K562 (cell line): Measurements from ENCODE around the gene PRKAR1A. TPM values are rescaled to one million over a fixed set of nuclear protein-coding genes. Genes with fewer than 3 reads are reported as not detected.

Experiments used
- ARID2 ChIP-seq: fragments of 450-650 bp; IDR thresholded peaks from 2 replicates; pipeline ENCODE4 v1.6.1; 2017; ENCODE audit warnings: antibody characterized with exemption, mild to moderate bottlenecking
- CREB3 ChIP-seq: fragments of 450-650 bp; conservative IDR thresholded peaks from 2 replicates; pipeline ENCODE4 v1.6.1; 2016; ENCODE audit warnings: missing genetic modification characterization, low read depth, mild to moderate bottlenecking, missing compliant biosample characterization, moderate library complexity
- CREB3L1 ChIP-seq: fragments of 450-650 bp; IDR thresholded peaks from 2 replicates; pipeline ENCODE4 v1.6.1; 2014; ENCODE audit warnings: low read depth, mild to moderate bottlenecking, moderate library complexity, borderline replicate concordance
- ELF4 ChIP-seq: fragments of 450-650 bp; formaldehyde crosslinking; IDR thresholded peaks from 2 replicates; pipeline ENCODE4 v1.4.0; 2022; ENCODE audit warnings: missing genetic modification characterization
- ETS2 ChIP-seq: IDR thresholded peaks from 2 replicates; pipeline ENCODE4 v1.6.1; 2016; ENCODE audit warnings: borderline replicate concordance, missing genetic modification characterization, mild to moderate bottlenecking, moderate library complexity, missing compliant biosample characterization; ENCODE audit not compliant: poor library complexity, severe bottlenecking
- FOXJ2 ChIP-seq: fragments of 200-800 bp; sonication (Bioruptor generic); IDR thresholded peaks from 2 replicates; pipeline ENCODE4 v1.6.1; 2016; ENCODE audit warnings: missing genetic modification characterization, missing compliant biosample characterization
- HDAC1 ChIP-seq, 2 experiments: fragments of 450-650 bp; IDR thresholded peaks; 2 replicates each; pipeline ENCODE4 v1.6.1; 2016 to 2017; ENCODE audit warnings: inconsistent platforms in 1 of 2, mild to moderate bottlenecking in 1 of 2, moderate library complexity in 1 of 2
- HDGF ChIP-seq: fragments of 450-650 bp; IDR thresholded peaks from 2 replicates; pipeline ENCODE4 v1.6.1; 2016
- JUNB ChIP-seq: fragments of 450-650 bp; formaldehyde crosslinking; conservative IDR thresholded peaks from 2 replicates; pipeline ENCODE4 v1.4.0; 2020; ENCODE audit warnings: mild to moderate bottlenecking
- MCM5 ChIP-seq: fragments of 450-650 bp; IDR thresholded peaks from 2 replicates; pipeline ENCODE4 v1.6.1; 2016; ENCODE audit warnings: low read depth
- PRDM10 ChIP-seq: fragments of 450-650 bp; IDR thresholded peaks from 2 replicates; pipeline ENCODE4 v1.6.1; 2018; ENCODE audit not compliant: partially characterized antibody
- SIRT6 ChIP-seq: IDR thresholded peaks from one replicate; pipeline ENCODE4 v1.6.1; 2012; ENCODE audit warnings: low read depth, mild to moderate bottlenecking, control low read depth, inconsistent platforms, low read length, moderate library complexity
- THRAP3 ChIP-seq: fragments of 450-650 bp; IDR thresholded peaks from 2 replicates; pipeline ENCODE4 v1.6.1; 2016; ENCODE audit warnings: mild to moderate bottlenecking, inconsistent platforms, borderline replicate concordance
- TOE1 ChIP-seq, 2 experiments: fragments of 450-650 bp in 1 of 2; sonication (generic) in 1 of 2; formaldehyde crosslinking in 1 of 2; IDR thresholded peaks; 2 replicates each; pipeline versions ENCODE4 v1.7.1 to v1.8.0; 2016 to 2022; ENCODE audit warnings: borderline replicate concordance in 2 of 2, mild to moderate bottlenecking in 2 of 2, antibody characterized with exemption in 1 of 2, inconsistent platforms in 1 of 2, low read depth in 1 of 2, missing genetic modification reagents in 1 of 2, moderate library complexity in 1 of 2
- TSC22D4 ChIP-seq: fragments of 450-650 bp; IDR thresholded peaks from 2 replicates; pipeline ENCODE4 v1.6.1; 2016; ENCODE audit warnings: missing genetic modification characterization, missing biosample characterization, control low read depth
- ZNF23 ChIP-seq: fragments of 250-450 bp; sonication (Bioruptor Pico); IDR thresholded peaks from 2 replicates; pipeline ENCODE4 v1.4.0; 2020; ENCODE audit warnings: mild to moderate bottlenecking
- ZNF75A ChIP-seq: fragments of 450-650 bp; formaldehyde crosslinking; IDR thresholded peaks from 2 replicates; pipeline ENCODE4 v1.4.0; 2020; ENCODE audit warnings: mild to moderate bottlenecking
- polyA plus RNA-seq, 8 experiments: library from polyadenylated mRNA; depleted of rRNA in 4 of 8; stranded (reverse) in 5 of 8; unstranded in 3 of 8; fragments of >200 nt; fragmentation: Nextera tagmentation in 2 of 8; fragmentation: Illumina TruSeq in 1 of 8; extraction: Ambion mirVana in 2 of 8; extraction: Trizol in 1 of 8; gene quantifications; 2 replicates each; pipeline versions ENCODE4 v1.2.1 to v1.2.3, GENCODE V29; 2011 to 2014; ENCODE audit warnings: inconsistent platforms in 1 of 8, missing spikeins in 1 of 8
- total RNA-seq, 7 experiments: library from RNA; depleted of rRNA in 6 of 7; stranded (reverse); fragments of >200 nt in 6 of 7; fragmentation: Illumina TruSeq in 2 of 7; extraction: Trizol in 2 of 7; gene quantifications; 2 replicates each; pipeline versions ENCODE4 v1.2.1 to v1.2.3, GENCODE V29; 2011 to 2021; ENCODE audit warnings: low replicate concordance in 1 of 7
- TF ChIP-seq, protein P1 (sequence below): sonication (generic); formaldehyde crosslinking; IDR thresholded peaks from 2 replicates; pipeline ENCODE4 v1.5.0; 2020; ENCODE audit warnings: missing genetic modification reagents
- TF ChIP-seq, protein P2 (sequence below): fragments of 450-650 bp; IDR thresholded peaks from 2 replicates; pipeline ENCODE4 v1.6.1; 2018; ENCODE audit warnings: mild to moderate bottlenecking, low read depth; ENCODE audit not compliant: partially characterized antibody

Gene PRKAR1A
- total and polyA plus RNA-seq, 9 of the 15 experiments (the other 6 are each of a cell fraction or from before 2014, with no cell fraction given): 15.0 to 95.6 (median 67.5) TPM

DNA sequence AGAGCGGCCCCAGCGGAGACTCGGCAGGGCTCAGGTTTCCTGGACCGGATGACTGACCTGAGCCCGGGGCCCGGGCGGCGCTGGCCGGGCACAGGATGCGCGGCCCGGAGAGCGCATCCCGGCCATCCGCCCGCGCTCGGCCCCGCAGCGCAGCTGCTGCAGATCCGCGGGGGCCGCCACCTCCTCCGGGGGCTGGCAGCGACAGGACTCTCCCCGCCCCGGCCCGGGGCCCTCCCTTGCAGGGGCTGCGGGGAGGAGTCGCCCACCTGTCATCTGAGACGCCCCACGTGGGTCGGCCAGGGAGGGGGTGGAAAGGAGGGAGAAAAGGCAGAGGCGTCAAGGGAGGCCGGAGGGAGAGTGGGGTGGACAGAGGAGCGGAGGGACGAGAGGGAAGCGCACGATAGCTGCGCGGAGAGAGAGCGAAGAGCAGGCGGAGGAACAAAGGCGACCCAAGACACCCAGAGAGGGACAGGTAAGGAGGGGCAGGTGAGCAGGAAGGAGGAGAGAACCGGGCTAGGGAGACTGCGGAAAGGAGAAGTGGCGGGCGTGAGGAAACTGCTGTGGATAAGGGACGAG, 471 bp upstream of the PRKAR1A start (continued):
- TF ChIP-seq ZNF23 (CRISPR knock-in tag): no peak
- TF ChIP-seq ELF4 (CRISPR knock-in tag): peak; percentile 81; the same call in 1 of the 2 replicates
- TF ChIP-seq, protein P1, sequence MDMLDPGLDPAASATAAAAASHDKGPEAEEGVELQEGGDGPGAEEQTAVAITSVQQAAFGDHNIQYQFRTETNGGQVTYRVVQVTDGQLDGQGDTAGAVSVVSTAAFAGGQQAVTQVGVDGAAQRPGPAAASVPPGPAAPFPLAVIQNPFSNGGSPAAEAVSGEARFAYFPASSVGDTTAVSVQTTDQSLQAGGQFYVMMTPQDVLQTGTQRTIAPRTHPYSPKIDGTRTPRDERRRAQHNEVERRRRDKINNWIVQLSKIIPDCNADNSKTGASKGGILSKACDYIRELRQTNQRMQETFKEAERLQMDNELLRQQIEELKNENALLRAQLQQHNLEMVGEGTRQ: peak; percentile 77
- peak; percentile 91 for TF ChIP-seq TOE1 (IDR thresholded peaks at IDR 0.05; ENCODE audit: borderline replicate concordance)
- no peak for TF ChIP-seq TOE1 (CRISPR knock-in tag; IDR thresholded peaks at IDR 0.05; ENCODE audit: borderline replicate concordance, low read depth)
- TF ChIP-seq, protein P2, sequence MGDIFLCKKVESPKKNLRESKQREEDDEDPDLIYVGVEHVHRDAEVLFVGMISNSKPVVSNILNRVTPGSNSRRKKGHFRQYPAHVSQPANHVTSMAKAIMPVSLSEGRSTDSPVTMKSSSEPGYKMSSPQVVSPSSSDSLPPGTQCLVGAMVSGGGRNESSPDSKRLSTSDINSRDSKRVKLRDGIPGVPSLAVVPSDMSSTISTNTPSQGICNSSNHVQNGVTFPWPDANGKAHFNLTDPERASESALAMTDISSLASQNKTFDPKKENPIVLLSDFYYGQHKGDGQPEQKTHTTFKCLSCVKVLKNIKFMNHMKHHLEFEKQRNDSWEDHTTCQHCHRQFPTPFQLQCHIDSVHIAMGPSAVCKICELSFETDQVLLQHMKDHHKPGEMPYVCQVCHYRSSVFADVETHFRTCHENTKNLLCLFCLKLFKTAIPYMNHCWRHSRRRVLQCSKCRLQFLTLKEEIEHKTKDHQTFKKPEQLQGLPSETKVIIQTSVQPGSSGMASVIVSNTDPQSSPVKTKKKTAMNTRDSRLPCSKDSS: no peak
- TF ChIP-seq ETS2 (tag): no peak
- TF ChIP-seq HDAC1 (IDR thresholded peaks at IDR 0.05): peak; percentile 44 to 96; a peak in 2 of 4 replicates
- TF ChIP-seq FOXJ2: no peak
- TF ChIP-seq MCM5: no peak
- peak; percentile 43 for TF ChIP-seq PRDM10
- TF ChIP-seq HDGF: 0 out of 2 replicates have a peak, but pooled peaks have one; percentile 60
- TF ChIP-seq ZNF75A (CRISPR knock-in tag): no peak
- TF ChIP-seq CREB3L1: 0 out of 2 replicates have a peak, but pooled peaks have one; percentile 21
- peak; percentile 56; the same call in 1 of the 2 replicates for TF ChIP-seq ARID2
- no peak for TF ChIP-seq JUNB (CRISPR knock-in tag)
- TF ChIP-seq CREB3 (tag): no peak
- TF ChIP-seq THRAP3: no peak
- TF ChIP-seq SIRT6: peak; percentile 18
- no peak for TF ChIP-seq TSC22D4
